Heart left ventricle (tissue), 13 donors: ENCODE results near the gene ANXA3.

ENCODE experiments used
- POLR2A ChIP-seq, 2 donors: fragments of 450-650 bp; IDR thresholded peaks; one replicate each; pipeline ENCODE4 v1.6.1; 2017; ENCODE audit warnings: antibody characterized with exemption in 2 of 2, mild to moderate bottlenecking in 2 of 2, moderate library complexity in 2 of 2
- TF ChIP-seq, protein P1 (sequence below), 12 donors: fragments of 200-600 bp; sonication (generic) in 4 of 12; IDR thresholded peaks; one replicate each; pipeline versions ENCODE4 v1.5.0 to v1.8.0; 2018 to 2022; ENCODE audit warnings: antibody characterized with exemption in 12 of 12, mild to moderate bottlenecking in 5 of 12
- donor health status: ischemic (EF 13 %, LVEDD 7.1; RV severe dilation, severe dysfunction).
- donor health status: DM: no; HTN: yes; CAD: no.
- donor health status: DM: no; HTN: no; CAD: no.
- donor health status: ischemic (EF 25% LVEDD 6.9; RV normal size, moderate dysfunction).
- donor health status: ischemic (EF 25% LVEDD 5.7; RV mildly dilated, moderate dysfunction).
- donor health status: ischemic (EF 35%, LVEDD 5.7; RV mildly dilated, moderate dysfunction).
- donor health status: nonischemic (EF 11% LVEDD 7.7; RV severe dilation, severe dysfunction).
- donor health status: DM: yes; HTN: yes; CAD: no.
- donor health status: PGD.
- donor health status: ischemic (EF 29% LVEDD 5.4; RV normal size, mild dysfunction).
- donor health status: nonischemic (EF 23%, LVEDD 6.1; RV moderate dilation, normal function).

- TF ChIP-seq, protein P1, sequence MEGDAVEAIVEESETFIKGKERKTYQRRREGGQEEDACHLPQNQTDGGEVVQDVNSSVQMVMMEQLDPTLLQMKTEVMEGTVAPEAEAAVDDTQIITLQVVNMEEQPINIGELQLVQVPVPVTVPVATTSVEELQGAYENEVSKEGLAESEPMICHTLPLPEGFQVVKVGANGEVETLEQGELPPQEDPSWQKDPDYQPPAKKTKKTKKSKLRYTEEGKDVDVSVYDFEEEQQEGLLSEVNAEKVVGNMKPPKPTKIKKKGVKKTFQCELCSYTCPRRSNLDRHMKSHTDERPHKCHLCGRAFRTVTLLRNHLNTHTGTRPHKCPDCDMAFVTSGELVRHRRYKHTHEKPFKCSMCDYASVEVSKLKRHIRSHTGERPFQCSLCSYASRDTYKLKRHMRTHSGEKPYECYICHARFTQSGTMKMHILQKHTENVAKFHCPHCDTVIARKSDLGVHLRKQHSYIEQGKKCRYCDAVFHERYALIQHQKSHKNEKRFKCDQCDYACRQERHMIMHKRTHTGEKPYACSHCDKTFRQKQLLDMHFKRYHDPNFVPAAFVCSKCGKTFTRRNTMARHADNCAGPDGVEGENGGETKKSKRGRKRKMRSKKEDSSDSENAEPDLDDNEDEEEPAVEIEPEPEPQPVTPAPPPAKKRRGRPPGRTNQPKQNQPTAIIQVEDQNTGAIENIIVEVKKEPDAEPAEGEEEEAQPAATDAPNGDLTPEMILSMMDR (IDR thresholded peaks at IDR 0.05), result no peak
- no peak for TF ChIP-seq POLR2A (IDR thresholded peaks at IDR 0.05)
Observed at GRCh38 chr4:78650106-78651024, 98.8 kb downstream of the ANXA3 start.
